ENCODE measurements around the gene FAM89B.
A peak's percentile ranks its signal among the peaks of the same experiment; 100 is the strongest.

Gene FAM89B

GRCh38 chr11:65575568-65576231 is 3.4 kb downstream of the FAM89B start, which contains the start of gene EHBP1L1:
Gene EHBP1L1 (plus strand): TSS chr11:65576053. CDS start chr11:65576303, 250 bp downstream.
- DNase-seq, result peak; percentile 71

GRCh38 chr11:65576232-65576866 is 4.0 kb downstream of the FAM89B start:
- DNase-seq, result no peak

- no peak for DNase-seq
These were observed 4.8 kb downstream of the FAM89B start for GRCh38 chr11:65576867-65577755.

DNA sequence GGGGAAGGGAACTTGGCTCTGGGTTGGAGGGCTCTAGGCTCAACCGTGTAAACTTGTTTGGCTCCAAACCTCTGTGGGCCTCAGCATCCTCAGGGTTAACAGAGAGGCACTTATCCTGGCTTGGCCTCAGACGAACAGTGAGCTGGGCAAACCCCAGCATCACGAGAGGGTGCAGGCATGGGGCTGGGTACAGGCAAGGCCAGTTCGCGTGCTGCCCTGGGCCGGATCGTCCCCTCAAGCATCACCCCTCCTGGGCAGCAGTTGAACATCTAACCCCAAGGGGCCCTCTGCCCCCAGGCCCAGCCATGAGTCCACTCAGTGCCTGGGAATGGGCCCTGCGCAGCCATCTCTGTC is 5.4 kb downstream of the FAM89B start:
- DNase-seq, result no peak

DNA sequence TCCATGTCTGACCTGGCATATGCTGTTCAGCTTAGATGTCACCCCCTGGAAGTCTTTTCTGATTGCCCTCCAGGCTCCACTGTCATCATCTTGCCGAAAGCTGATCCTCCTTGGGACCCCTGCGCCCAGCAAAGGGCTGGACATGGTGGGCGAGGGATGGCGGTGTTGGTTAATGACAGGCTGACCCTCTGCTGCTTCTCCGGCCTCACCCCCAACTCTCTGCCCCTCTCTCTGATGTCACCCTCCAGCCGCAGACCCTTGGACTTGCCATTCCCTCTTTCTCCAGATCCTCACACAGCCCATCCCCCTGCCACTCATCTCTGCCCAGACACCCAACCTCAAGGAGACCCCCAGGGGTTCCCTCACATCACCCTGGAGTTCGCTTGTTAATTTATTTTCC is 5.8 kb downstream of the FAM89B start:
- DNase-seq, result no peak

- DNase-seq, result no peak
These were observed 6.3 kb downstream of the FAM89B start for GRCh38 chr11:65578667-65579066.

DNA sequence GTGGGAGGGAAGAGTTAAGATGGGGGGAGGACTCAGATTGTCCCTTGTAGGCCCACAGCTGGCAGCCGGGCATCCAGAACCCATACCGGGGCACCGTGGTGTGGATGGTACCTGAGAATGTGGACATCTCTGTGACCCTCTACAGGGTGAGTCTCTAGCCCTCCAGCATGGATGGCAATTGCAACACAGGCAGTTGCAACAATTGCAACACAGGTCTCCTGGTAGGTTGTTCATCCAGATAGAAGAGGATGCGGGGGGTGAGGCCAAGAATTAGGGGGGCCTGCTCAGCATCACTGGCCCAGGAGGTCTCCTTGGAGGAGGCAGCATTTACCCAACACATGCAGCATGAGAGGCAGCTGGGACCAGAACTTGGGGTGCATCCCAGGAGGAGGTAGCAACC is 7.0 kb downstream of the FAM89B start:
- no peak for DNase-seq

GRCh38 chr11:65580031-65580692 is 7.8 kb downstream of the FAM89B start:
- DNase-seq, result no peak

- DNase-seq, result no peak
These were observed 8.4 kb downstream of the FAM89B start for GRCh38 chr11:65580756-65581155.

- no peak for DNase-seq
These were observed 9.6 kb downstream of the FAM89B start for GRCh38 chr11:65581928-65582327.

DNA sequence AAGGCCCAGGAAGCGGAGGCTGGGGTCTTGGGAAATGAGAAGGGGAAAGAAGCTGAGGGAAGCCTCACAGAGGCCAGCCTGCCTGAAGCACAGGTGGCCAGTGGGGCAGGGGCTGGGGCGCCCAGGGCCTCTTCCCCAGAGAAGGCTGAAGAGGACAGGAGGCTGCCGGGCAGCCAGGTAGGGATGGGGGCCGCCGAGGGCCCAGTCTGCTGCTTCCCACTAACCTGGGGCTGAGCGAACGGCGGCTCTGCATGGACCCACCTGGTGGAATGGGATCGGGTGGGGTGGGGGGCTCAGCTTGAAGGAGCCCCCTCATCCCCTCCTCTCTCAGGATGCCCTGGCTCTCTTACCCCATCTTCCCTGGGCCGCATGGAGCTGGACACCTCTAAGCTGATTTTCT is 11.3 kb downstream of the FAM89B start:
- DNase-seq, result no peak

- DNase-seq, result no peak
These were observed 11.8 kb downstream of the FAM89B start for GRCh38 chr11:65584106-65584505.

DNA sequence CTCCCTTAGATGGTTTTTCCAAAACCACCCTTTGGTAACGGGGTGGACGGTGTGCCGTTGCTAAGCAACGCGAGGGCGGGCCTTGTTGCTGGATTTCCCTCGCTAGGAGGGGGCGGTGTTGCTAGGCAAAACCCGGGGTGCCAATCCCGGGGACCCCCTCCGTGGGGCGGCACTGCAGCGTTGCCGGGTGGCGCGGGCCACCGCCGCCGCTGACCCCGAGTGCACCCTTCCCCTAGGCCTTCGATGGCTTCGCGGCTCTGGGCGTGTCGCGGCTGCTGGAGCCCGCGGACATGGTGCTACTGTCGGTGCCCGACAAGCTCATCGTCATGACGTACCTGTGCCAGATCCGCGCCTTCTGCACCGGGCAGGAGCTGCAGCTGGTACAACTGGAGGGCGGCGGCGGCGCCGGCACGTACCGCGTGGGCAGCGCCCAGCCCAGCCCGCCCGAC is 12.4 kb downstream of the FAM89B start:
- DNase-seq, result no peak

DNA sequence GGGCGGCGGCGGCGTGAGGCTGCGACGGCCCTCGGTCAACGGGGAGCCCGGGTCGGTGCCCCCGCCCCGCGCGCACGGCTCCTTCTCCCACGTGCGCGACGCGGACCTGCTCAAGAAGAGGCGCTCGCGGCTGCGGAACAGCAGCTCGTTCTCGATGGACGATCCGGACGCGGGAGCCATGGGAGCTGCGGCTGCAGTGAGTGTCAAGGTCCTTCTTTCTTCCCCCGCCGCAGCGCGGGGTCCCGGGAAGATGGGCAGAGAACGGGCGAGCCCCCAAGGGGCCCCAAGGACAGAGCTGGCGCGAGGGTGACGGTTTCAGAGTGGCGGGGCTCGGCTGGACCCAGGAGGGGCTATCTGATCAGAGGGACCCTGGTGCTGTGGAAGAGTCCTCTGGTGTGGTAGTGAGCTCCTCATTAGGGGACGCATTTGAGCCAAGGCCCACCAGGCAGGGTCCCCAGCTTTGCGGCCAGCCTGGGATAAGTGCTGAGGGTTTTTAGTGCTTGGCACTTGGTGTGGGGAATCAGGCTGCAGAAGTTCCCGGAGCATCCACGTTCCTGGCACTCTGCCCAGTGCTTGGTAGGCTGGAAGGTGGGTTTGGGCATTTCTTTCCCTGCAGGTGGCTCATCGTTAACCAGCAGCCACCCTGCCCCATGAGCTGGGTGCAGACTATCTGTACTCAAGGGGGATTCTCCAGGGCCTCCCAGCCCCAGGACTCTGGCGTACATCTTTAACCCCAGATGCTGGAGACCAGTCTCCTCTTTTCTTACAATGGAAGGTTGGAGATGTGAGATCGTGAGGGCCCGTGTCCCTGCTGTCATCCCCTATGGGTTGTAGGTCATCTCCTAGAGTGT is 13.3 kb downstream of the FAM89B start:
- DNase-seq, result no peak

DNA sequence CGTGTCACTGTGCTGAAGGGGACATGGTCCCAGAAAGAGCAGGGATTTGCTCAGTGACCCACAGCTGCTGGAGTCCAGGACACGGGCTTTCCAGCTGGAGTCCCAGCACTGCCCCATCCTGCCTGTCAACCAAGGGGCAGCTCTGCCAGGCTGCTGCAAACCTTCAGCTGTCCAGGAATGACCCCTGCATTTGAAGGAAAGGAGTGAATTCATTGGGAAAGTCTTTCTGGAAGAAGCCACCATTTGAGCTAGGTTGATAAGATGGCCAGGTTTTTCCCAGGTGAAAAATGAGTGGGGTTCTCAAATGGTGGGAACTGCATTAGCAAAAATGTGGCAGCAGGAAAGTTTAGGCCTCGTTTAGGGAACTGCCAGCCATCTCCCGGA is 13.9 kb downstream of the FAM89B start:
- DNase-seq, result no peak

- no peak for DNase-seq
These were observed 14.3 kb downstream of the FAM89B start for GRCh38 chr11:65586676-65587075.

GRCh38 chr11:65588199-65589054 is 16.1 kb downstream of the FAM89B start:
- peak; percentile 62 for DNase-seq

DNA sequence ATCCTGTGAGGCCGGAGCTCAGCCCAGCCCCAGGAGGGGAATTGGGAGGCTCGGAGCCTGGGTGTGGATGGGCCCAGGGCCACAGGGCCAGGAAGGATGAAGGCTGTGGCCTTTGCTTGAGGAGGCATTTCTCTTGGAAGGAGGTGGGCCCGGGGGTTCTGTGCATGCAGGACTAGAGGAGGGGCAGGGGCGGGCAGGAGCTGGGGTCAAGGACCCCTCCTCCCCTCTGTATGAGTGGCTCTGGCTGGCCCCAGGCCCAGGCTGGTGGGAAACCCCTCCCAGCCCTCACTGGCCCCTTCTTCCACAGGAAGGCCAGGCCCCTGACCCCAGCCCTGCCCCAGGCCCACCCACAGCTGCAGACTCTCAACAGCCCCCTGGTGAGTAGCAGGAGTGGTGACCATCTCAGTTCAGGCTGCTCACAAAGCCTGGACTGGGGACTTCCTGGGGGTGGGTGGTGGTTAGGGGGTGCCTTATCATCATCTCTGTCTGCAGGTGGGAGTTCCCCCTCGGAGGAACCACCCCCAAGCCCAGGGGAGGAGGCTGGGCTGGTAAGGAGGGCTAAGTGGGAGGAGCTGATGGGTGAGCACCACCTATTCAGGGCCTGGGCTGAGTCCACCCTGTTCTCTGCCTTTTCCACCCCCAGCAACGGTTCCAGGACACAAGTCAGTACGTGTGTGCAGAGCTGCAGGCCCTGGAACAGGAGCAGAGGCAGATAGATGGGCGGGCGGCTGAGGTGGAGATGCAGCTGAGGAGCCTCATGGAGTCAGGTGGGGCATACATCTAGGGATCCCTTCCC is 17.3 kb downstream of the FAM89B start:
- no peak for DNase-seq

- DNase-seq, result no peak
These were observed 18.0 kb downstream of the FAM89B start for GRCh38 chr11:65590240-65590738.
